A673 (cell line): ENCODE measurements around the gene FBXO34. TPM values are rescaled to one million over a fixed set of nuclear protein-coding genes. Genes with fewer than 3 reads are reported as not detected.

Experiments
- BruUV-seq: library from RNA; stranded (reverse); fragments of 400-500 nt; replicated peaks from 2 replicates; lab custom pipeline; 2021; lab: Mats Ljungman, UMichigan
- CTCF ChIA-PET: fragments of 300-600 bp; sonication (Branson Sonifier 250); formaldehyde crosslinking; loops from one replicate; lab custom pipeline; 2022; ENCODE audit warnings: antibody characterized with exemption; lab: Charles Lee
- POLR2A ChIA-PET: fragments of 300-600 bp; sonication (Branson Sonifier 250); formaldehyde crosslinking; loops from one replicate; lab custom pipeline; 2022; ENCODE audit warnings: antibody characterized with exemption; ENCODE audit not compliant: low non-redundant PET; lab: Charles Lee
- DNase-seq: peaks from one replicate; pipeline ENCODE4 v3.0.0-alpha.2; 2015; ENCODE audit warnings: low spot score
- H3K27ac ChIP-seq: fragments of 200-600 bp; sonication (generic); 2 replicates; pipeline ENCODE4 v1.5.1; 2016; ENCODE audit warnings: mixed run types, low read depth, mild to moderate bottlenecking, mixed read lengths, antibody characterized with exemption, low read length; ENCODE audit not compliant: poor library complexity, severe bottlenecking
- H3K27me3 ChIP-seq: fragments of 200-600 bp; sonication (generic); replicated peaks from 2 replicates; pipeline ENCODE4 v1.6.1; 2017; ENCODE audit warnings: mixed run types, low read depth, mild to moderate bottlenecking, mixed read lengths, antibody characterized with exemption, low read length; ENCODE audit not compliant: insufficient read depth, poor library complexity
- H3K36me3 ChIP-seq: fragments of 200-600 bp; sonication (generic); 2 replicates; pipeline ENCODE4 v1.6.1; 2016; ENCODE audit warnings: mixed run types, mild to moderate bottlenecking, mixed read lengths, antibody characterized with exemption, low read length; ENCODE audit not compliant: insufficient read depth, poor library complexity, severe bottlenecking
- H3K4me1 ChIP-seq: fragments of 200-600 bp; sonication (generic); 2 replicates; pipeline ENCODE4 v1.6.1; 2017; ENCODE audit warnings: mixed run types, mild to moderate bottlenecking, mixed read lengths, antibody characterized with exemption, low read length; ENCODE audit not compliant: insufficient read depth, poor library complexity, severe bottlenecking
- H3K4me3 ChIP-seq: fragments of 200-600 bp; sonication (generic); 2 replicates; pipeline ENCODE4 v1.5.1; 2016; ENCODE audit warnings: low read depth, mixed run types, mild to moderate bottlenecking, mixed read lengths, low read length; ENCODE audit not compliant: poor library complexity, severe bottlenecking
- H3K9me3 ChIP-seq: fragments of 200-600 bp; sonication (generic); 2 replicates; pipeline ENCODE4 v1.6.1; 2016; ENCODE audit warnings: mixed run types, low read depth, mild to moderate bottlenecking, mixed read lengths, antibody characterized with exemption, low read length; ENCODE audit not compliant: poor library complexity, severe bottlenecking
- EZH2 ChIP-seq: fragments of 200-600 bp; sonication (generic); IDR thresholded peaks from 2 replicates; pipeline ENCODE4 v1.6.1; 2017; ENCODE audit warnings: borderline replicate concordance, low read depth, mild to moderate bottlenecking, mixed read lengths, antibody characterized with exemption, low read length; ENCODE audit not compliant: poor library complexity, severe bottlenecking
- intact Hi-C: fragments of 100-400 bp; cut with micrococcal nuclease; formaldehyde crosslinking; loops from one replicate; pipeline ENCODE4 v1.10.0; 2022; ENCODE audit not compliant: unreplicated experiment
- total RNA-seq: library from RNA; stranded (reverse); gene quantifications from 2 replicates; pipeline ENCODE4 v1.2.3, GENCODE V29; 2021
- TF ChIP-seq, protein P1 (sequence below): fragments of 300-800, 200-600 bp; sonication (generic); conservative IDR thresholded peaks from 2 replicates; pipeline ENCODE4 v1.5.1; 2017; ENCODE audit warnings: low read depth, mild to moderate bottlenecking, antibody characterized with exemption, low read length, moderate library complexity, mixed read lengths

Gene FBXO34
- total RNA-seq, 1 experiment from 2014 or later: 20.9 TPM

DNA sequence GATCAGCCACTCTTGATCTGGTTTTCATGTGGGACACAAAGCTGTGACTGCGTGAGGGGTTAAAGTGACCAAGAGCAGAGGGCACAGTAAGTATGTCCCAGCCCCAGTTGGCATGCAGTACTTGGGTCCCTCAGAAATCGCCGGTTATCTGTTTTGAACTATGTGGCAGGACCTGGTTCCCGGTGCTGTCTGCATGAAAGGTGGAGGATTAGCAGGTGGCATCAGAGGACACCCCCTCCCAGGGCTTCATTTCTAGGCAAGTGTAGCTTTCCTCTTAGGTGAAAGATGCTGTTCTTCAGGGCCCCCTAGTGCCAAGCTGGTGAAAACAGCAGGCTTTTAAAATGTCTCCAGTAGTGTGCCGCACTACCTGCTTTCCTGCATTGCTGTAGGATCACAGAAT lies 83.3 kb downstream of the FBXO34 start:
- ChIA-PET POLR2A (interaction anchor here (0.5 to 0.6 kb wide), 2 partner anchors 44 to 84 kb away, joined by 3 to 4 read pairs; no protein-coding TSS in a partner anchor), CTCF (interaction anchor here (0.7 to 1.6 kb wide), 6 partner anchors 9 to 141 kb away, joined by 3 to 9 read pairs (median 5); partner anchors contain the start of gene FBXO34)
- no peaks in the 10 kb centered on the region for H3K9me3 ChIP-seq
- intact Hi-C loops: loop anchor here (1.0 kb wide), 2 partner anchors 83 to 141 kb away; partner anchors contain the start of gene FBXO34
- no peak overlapping the region for H3K27ac ChIP-seq
- peaks cover 4% of the 10 kb centered on the region for H3K4me1 ChIP-seq
- H3K4me3 ChIP-seq: no peak overlapping the region
- H3K36me3 ChIP-seq: no peaks in the 10 kb centered on the region
- DNase-seq: peak; percentile 68
- H3K27me3 ChIP-seq: no peaks in the 10 kb centered on the region
- no TSS peak for BruUV-seq
- TF ChIP-seq EZH2: no peak
- TF ChIP-seq, protein P1, sequence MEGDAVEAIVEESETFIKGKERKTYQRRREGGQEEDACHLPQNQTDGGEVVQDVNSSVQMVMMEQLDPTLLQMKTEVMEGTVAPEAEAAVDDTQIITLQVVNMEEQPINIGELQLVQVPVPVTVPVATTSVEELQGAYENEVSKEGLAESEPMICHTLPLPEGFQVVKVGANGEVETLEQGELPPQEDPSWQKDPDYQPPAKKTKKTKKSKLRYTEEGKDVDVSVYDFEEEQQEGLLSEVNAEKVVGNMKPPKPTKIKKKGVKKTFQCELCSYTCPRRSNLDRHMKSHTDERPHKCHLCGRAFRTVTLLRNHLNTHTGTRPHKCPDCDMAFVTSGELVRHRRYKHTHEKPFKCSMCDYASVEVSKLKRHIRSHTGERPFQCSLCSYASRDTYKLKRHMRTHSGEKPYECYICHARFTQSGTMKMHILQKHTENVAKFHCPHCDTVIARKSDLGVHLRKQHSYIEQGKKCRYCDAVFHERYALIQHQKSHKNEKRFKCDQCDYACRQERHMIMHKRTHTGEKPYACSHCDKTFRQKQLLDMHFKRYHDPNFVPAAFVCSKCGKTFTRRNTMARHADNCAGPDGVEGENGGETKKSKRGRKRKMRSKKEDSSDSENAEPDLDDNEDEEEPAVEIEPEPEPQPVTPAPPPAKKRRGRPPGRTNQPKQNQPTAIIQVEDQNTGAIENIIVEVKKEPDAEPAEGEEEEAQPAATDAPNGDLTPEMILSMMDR: peak; percentile 76

DNA sequence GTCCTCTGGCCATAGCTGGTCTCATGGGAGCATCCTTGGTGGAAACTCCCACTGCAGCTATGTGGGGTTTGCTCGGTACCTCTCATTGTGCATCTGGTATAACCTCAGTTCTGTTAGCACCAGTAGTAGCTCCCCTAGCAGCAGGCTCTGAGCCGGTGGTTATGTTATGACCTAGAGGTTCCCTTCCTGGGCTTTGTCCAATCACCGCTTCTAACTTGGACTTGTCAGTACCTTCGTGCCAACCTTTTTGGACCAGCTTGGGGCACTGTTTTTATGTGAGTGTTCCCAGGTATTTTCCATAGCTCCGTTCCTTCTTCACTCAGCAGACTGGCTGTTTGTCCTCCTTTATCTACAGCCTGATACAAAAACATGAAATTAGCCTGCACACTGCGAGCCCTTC lies 84.7 kb downstream of the FBXO34 start:
- ChIA-PET POLR2A (no interaction called here), CTCF (no interaction called here)
- Histone ChIP-seq H3K9me3 (no peaks in the 10 kb centered on the region), H3K4me3 (no peak overlapping the region), H3K27ac (no peak overlapping the region), H3K4me1 (no peaks in the 10 kb centered on the region), H3K36me3 (no peaks in the 10 kb centered on the region), H3K27me3 (no peaks in the 10 kb centered on the region)
- intact Hi-C loops: no loop called here
- DNase-seq: no peak
- TF ChIP-seq EZH2: no peak
- TF ChIP-seq, protein P1: no peak
- BruUV-seq: no TSS peak

DNA sequence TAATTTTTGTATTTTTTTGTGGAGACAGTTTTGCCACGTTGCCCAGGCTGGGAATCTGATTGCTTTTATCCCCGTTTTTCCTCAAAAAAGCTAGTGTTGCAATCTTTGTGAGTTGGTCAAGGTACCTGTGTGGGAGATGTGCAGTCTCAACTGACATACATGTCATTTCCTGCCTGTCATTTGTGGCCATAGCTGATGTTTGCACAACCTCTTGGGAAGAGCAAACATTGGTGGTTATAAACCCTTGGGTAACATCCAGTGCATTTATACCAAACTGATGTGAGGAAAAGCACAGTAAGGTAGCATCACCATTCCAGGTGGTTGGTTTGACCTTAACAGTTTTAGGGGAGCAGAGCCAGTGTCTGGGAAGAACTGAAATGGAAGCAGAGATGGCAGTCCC lies 85.7 kb downstream of the FBXO34 start:
- POLR2A ChIA-PET: no interaction called here

DNA sequence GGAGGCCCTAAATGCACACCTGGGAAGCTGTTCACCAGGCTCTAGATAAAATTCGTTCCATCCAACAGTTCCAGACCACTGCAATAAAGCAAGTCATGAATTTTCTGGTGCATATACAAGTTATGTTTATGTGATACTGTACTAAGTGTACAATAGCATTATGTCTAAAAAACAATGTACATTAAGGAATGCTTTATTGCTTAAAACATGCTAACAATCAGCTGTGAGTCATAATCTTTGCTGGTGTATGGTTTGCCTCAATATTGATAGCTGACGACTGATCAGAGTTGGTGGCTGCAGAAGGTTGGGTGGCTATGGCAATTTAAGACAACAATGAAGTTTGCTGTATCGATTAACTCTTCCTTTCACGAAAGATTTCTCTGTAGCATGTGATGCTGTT lies 88.1 kb downstream of the FBXO34 start:
- BruUV-seq: no TSS peak
- intact Hi-C loops: no loop called here
- no peak overlapping the region for H3K27ac ChIP-seq
- H3K4me1 ChIP-seq: no peaks in the 10 kb centered on the region
- no peak for DNase-seq
- H3K27me3 ChIP-seq: no peaks in the 10 kb centered on the region
- TF ChIP-seq, protein P1: no peak
- no peak for TF ChIP-seq EZH2
- H3K36me3 ChIP-seq: no peaks in the 10 kb centered on the region
- H3K4me3 ChIP-seq: no peak overlapping the region
- no peaks in the 10 kb centered on the region for H3K9me3 ChIP-seq
- CTCF ChIA-PET: no interaction called here
- POLR2A ChIA-PET: no interaction called here

More for the DNA sequence above, 85.7 kb downstream of the FBXO34 start:
- no TSS peak for BruUV-seq
- H3K9me3 ChIP-seq: no peaks in the 10 kb centered on the region
- no peaks in the 10 kb centered on the region for H3K27me3 ChIP-seq
- H3K27ac ChIP-seq: no peak overlapping the region
- no peak for TF ChIP-seq EZH2
- no peaks in the 10 kb centered on the region for H3K4me1 ChIP-seq
- DNase-seq: no peak
- no peaks in the 10 kb centered on the region for H3K36me3 ChIP-seq
- CTCF ChIA-PET: no interaction called here
- H3K4me3 ChIP-seq: no peak overlapping the region
- intact Hi-C loops: no loop called here
